ENCODE results near the gene KCNJ16.

GRCh38 chr17:70124723-70125122 is 49.7 kb downstream of the KCNJ16 start:
- TF ChIP-seq CTCF (IDR thresholded peaks at IDR 0.05) (no peak), POLR2A (IDR thresholded peaks at IDR 0.05) (no peak)
